ENCODE measurements around the gene COX6A2.

Gene COX6A2

DNA sequence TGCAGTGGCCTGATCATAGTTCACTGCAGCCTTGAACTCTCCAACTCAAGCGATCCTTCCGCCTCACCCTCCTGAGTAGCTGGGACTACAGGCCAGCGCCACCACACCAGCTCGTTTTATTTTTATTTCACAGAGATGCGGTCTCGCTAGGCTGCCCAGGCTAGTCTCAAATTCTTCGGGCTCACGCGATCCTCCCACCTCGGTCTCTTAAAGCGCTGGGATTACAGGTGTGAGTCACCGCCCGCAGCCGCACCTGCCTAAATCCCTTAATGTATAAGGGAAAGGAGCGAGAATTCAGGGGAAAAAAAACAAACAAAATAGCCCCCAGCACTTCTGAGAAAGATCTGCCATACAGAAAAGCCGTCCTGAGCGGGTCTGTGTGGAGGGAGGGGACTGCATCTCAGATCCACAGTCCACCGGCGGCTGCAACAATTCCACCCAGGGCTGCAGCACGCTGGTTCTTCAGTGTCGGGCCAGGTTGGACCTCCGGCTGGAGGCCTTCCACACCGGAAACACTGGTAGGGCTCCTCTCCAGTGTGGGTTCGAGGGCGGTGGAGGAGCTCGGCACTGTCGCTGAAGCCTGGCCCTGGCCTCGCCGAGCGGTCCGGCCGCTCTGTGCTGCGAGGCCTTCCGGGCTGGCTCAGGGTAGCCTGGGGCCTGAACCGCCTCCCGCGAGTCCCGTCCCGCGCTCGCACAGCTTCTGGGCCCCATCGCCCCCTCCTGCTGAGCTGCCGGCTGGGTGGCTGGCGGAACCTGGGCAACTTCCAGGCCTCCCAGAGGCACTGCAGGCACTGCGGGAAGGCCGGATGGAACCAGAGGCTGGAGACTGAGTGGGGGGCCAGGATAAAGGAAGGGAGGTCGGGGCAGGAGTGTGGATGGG is 7.4 kb upstream of the COX6A2 start:
- TF ChIP-seq GATA2 (IDR thresholded peaks at IDR 0.05; ENCODE audit: low read depth, low read length) (no peak), GATA3 (IDR thresholded peaks at IDR 0.05; ENCODE audit: low read depth, low read length) (no peak)

DNA sequence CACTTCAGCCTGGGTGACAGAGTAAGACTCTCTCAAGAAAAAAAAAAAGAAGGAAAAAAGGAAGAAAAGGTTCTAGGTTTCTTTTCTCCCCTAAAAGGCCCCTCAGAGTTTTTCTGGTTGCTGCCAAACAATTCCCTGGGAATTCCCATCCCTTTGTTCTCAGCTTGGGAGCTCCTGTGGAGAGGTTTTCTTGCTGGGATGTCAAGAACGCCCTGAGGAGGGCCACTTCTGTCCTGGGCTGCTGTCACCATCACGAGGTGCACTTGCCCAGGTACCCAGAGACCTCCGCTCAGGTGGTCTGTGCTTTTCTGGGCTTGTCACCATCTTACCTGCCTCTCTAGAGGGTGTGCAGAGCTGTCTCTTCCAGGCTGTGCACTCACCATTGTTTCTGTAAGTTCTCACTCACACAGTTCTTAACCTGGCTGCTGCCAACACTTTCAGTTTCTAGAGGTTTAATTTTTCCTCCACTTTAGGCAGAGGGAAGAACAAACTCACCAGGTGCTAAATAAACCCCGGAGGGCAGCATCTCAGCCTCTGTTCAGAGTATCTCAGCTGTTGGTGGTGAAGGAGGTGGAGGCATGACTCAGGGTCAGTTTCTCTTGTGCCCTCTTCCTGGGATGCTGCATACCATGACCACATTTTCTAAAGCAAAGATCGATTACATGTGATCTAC is 2.4 kb upstream of the COX6A2 start:
- TF ChIP-seq GATA3 (IDR thresholded peaks at IDR 0.05; ENCODE audit: low read depth, low read length) (no peak), GATA2 (IDR thresholded peaks at IDR 0.05; ENCODE audit: low read depth, low read length) (no peak)

DNA sequence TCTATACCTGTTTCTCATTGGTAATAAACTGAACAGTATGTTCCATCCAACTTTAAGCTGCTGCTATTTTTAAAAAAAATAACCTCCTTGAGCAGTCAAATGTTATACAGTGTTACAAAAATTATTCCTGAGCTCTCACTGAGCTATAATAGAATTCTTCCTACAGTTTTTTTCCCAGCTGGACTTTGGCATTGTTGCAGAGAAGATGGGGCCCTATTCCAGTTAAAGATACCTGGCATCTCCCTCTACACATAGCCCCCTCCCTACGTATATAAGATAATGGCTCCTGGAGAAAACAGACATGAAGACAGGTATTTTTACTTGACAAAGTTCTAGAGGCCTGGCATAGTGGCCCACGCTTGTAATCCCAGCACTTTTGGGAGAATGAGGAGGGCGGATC is 1.6 kb upstream of the COX6A2 start:
- TF ChIP-seq GATA2 (IDR thresholded peaks at IDR 0.05; ENCODE audit: low read depth, low read length) (no peak), GATA3 (IDR thresholded peaks at IDR 0.05; ENCODE audit: low read depth, low read length) (no peak)

DNA sequence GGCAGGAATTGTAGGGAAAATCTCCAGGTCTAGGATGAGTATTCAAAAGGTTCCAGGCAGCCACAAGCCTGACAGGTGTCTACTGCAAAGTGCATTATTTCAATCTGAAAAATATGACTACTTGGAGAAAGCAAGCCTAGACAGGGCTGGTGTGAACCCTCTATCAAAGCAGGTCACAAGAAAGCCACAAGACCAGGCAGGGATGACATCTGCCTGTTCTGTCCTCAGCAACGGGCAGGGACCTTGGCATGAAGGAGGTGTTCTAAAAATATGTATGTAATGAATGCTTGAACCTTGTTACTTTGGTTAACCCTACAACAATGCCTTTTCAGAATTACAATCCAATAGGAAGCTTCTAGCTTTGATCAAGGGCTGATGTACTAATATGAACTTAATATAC is 1.2 kb upstream of the COX6A2 start:
- TF ChIP-seq GATA3 (IDR thresholded peaks at IDR 0.05; ENCODE audit: low read depth, low read length): no peak
- TF ChIP-seq GATA2 (IDR thresholded peaks at IDR 0.05; ENCODE audit: low read depth, low read length): no peak

DNA sequence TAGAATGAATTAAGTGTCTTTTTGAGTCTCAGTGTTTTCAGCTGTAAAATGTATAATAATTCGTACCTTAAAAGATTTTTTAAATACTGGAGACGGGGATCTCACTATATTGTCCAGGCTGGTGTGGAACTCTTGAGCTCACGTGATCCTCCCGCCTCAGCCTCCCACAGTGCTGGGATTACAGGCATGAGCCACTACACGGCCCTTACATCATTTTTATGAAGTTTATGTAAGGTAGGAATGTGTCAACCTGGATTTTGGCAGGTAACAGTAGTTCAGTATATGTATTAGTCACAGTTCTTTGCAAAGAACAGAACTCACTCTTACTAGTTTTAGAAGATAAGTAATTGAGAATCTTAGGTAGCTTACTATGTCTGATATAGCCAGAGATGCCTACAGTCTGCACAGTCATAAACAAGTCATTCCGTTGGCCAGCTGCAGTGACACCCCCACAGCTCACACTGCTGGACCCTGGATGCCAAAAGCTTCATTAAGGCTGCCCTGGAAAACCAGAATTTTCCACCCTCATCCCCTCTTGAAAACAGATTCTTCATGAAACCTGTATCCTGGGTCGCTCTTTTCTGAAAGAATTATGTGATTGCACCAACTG is 583 bp upstream of the COX6A2 start:
- no peak for TF ChIP-seq GATA2 (IDR thresholded peaks at IDR 0.05; ENCODE audit: low read depth, low read length)

DNA sequence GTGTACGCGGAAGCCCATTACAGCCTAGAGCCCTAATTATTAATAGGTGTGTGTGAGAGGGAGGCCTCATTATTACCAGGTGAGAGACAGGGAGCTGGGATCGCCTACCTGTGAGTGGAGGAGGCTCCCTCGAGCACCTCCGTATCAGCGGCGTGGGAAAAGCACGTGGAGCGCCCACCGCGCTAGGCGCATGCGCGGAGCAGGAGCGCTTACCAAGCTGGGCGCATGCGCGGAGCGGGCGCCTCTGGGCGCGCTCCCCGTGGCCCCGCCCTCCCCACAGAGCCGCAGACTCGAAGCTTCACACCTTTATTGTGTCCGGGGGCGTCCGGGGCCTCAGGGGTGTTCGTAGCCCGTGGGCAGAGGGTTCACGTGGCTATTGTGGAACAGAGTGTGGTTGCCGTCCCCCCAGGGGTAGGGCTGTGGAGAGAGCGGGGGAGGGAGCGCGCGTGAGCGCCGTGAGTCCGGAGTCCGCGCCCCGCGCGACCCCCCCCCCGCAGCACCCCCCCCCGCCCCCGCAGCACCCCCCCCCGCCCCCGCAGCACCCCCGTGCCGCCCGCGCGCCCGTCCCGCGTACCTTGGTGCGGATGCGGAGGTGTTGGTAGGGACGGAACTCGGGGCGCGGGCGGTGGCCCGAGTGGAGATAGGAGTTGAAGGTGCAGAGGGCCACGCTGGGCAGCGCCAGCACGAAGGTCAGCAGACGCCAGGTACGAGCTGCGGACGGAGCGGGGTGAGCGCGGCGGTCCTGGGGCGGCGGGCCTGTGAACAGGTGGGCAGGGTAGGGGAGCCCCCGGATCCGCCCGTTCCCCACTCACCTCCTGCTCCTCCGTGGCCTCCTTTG is 500 bp downstream of the COX6A2 start:
- TF ChIP-seq GATA3 (IDR thresholded peaks at IDR 0.05; ENCODE audit: low read depth, low read length) (no peak), GATA2 (IDR thresholded peaks at IDR 0.05; ENCODE audit: low read depth, low read length) (no peak)

DNA sequence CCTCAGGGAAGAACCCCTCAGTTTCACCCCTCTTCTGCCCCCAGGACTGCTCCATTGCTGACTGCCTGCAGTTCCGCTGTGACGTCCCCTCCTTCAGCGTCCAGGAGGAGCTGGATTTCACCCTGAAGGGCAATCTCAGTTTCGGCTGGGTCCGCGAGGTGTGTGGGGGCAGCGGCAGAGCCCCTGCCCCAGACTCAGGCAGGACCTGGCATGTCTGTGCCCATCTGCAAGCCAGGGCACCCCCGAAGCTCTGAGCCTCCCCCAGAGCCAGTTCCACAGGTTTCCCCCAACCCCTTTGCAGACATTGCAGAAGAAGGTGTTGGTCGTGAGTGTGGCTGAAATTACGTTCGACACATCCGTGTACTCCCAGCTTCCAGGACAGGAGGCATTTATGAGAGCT is 4.4 kb downstream of the COX6A2 start:
- TF ChIP-seq GATA2 (IDR thresholded peaks at IDR 0.05; ENCODE audit: low read depth, low read length): no peak
- TF ChIP-seq GATA3 (IDR thresholded peaks at IDR 0.05; ENCODE audit: low read depth, low read length): no peak

DNA sequence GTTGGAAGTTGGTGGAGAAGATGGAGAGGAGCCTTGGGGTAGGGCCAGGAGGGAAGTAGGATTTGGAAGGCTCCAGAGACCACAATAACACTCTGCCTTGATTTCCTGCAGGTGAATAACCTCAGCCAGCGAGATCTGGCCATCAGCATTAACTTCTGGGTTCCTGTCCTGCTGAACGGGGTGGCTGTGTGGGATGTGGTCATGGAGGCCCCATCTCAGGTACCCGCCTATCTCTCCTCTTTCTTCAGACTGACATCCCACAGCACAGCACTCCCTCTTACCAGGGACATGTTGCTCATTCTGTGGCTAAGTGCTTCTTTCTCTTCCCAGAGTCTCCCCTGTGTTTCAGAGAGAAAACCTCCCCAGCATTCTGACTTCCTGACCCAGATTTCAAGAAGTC is 4.9 kb downstream of the COX6A2 start:
- TF ChIP-seq GATA3 (IDR thresholded peaks at IDR 0.05; ENCODE audit: low read depth, low read length): no peak
- no peak for TF ChIP-seq GATA2 (IDR thresholded peaks at IDR 0.05; ENCODE audit: low read depth, low read length)

DNA sequence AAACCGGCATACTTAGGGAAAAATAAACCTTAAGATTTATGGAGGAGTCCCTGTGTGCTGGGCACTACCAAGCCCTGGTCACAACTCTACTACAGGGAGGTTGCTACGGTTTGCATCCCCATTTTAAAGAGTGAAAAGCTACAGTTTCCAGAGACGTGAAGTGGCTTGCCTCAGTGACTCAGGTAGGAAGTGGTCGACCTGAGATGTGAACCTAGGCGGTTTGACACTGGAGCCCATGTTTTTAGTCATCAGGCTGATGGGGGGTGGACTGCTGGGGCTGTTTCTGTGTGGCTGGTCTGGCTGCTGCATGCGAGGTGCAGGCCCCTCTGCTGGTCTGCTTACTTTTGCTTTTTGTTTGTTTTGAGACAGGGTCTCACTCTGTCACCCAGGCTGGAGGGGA is 6.6 kb downstream of the COX6A2 start:
- no peak for TF ChIP-seq GATA2 (IDR thresholded peaks at IDR 0.05; ENCODE audit: low read depth, low read length)

DNA sequence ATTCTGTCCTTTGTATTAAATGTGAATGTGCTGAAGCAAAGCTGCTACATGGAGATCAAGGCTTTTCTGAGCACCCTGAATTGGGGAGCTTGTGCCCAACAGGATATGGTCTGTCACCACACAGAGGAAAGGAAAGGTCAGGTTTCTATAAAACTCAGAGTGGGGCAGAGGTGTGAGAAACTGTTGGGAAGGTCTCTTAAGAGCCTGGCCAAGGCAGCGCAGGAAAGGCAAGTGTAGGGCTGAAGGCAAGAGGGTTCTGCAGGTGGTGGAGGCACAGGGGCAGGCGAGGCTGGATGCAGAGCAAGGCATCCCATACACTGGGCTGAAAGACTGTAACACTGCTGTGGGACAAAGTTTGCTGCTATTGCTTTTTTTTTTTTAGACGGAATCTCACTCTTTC is 8.1 kb downstream of the COX6A2 start:
- TF ChIP-seq GATA2 (IDR thresholded peaks at IDR 0.05; ENCODE audit: low read depth, low read length) (no peak), GATA3 (IDR thresholded peaks at IDR 0.05; ENCODE audit: low read depth, low read length) (no peak)

DNA sequence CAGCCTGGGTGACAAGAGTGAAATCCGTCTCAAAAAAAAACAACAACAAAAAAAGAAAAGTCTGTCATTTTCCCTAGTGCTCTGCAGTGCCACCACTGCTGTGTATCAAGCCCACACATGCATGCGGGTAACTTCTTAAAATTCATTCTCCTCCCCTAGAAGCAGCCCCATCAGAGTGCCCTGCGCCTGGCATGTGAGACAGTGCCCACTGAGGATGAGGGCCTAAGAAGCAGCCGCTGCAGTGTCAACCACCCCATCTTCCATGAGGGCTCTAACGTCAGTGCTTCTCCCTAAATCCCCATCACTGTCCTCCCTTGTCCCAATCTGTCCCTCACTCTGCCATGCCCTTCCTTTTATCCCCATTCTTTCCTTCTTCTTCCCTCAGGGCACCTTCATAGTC is 10.2 kb downstream of the COX6A2 start:
- no peak for TF ChIP-seq GATA2 (IDR thresholded peaks at IDR 0.05; ENCODE audit: low read depth, low read length)
- TF ChIP-seq GATA3 (IDR thresholded peaks at IDR 0.05; ENCODE audit: low read depth, low read length): no peak

DNA sequence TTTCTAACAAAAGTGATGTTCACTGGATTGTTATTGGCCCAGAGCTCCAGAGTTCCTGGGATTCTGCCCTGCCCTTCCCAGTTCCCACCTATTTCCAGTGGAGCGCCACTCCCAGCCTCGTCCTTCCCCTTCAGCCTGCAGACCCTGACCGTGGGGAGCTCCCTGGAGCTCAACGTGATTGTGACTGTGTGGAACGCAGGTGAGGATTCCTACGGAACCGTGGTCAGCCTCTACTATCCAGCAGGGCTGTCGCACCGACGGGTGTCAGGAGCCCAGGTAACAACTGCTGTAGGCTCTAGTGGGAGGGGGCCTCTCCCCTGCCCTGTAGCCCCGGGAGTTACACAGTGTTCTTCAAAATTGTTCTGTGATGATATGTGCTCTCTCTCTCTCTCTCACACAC is 11.8 kb downstream of the COX6A2 start:
- TF ChIP-seq GATA3 (IDR thresholded peaks at IDR 0.05; ENCODE audit: low read depth, low read length): no peak
- no peak for TF ChIP-seq GATA2 (IDR thresholded peaks at IDR 0.05; ENCODE audit: low read depth, low read length)

DNA sequence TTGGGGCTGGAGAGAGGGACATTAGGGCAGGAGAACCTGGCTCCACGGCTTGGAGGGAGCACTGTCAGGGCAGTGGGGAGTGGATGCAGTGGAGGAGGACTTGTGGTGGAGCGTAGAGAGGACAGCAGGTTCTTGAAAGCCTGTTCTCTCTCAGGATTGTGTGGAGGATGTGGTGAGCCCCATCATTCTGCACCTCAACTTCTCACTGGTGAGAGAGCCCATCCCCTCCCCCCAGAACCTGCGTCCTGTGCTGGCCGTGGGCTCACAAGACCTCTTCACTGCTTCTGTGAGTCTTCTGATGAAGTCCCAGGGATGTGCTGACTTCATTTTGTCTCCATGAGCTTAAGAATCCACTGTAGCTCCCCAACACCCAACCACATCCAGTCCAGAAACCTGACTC is 13.5 kb downstream of the COX6A2 start:
- TF ChIP-seq GATA2 (IDR thresholded peaks at IDR 0.05; ENCODE audit: low read depth, low read length) (no peak), GATA3 (IDR thresholded peaks at IDR 0.05; ENCODE audit: low read depth, low read length) (no peak)

DNA sequence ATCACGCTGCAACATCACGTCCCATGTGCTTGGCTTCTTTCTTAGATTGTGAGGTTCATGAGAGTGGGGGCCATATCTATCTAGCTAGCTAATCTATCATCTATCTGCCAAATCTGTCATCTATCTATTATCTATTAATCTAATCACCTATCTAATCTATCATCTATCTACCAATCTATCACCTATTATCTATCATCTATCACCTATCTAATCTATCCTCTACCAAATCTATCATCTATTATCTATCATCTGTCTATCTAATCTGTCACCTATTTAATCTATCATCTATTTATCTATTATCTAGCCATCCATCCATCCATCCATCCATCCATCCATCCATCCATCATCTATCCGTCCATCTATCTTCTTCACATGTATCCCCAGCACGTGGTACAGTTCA is 14.2 kb downstream of the COX6A2 start:
- TF ChIP-seq GATA3 (IDR thresholded peaks at IDR 0.05; ENCODE audit: low read depth, low read length) (no peak), GATA2 (IDR thresholded peaks at IDR 0.05; ENCODE audit: low read depth, low read length) (no peak)
